ENCODE results near the gene RASSF8. TPM values are rescaled to one million over a fixed set of nuclear protein-coding genes. Genes with fewer than 3 reads are reported as not detected.

Gene RASSF8
- total RNA-seq, 1 donor from 2014 or later: 77.0 TPM

DNA sequence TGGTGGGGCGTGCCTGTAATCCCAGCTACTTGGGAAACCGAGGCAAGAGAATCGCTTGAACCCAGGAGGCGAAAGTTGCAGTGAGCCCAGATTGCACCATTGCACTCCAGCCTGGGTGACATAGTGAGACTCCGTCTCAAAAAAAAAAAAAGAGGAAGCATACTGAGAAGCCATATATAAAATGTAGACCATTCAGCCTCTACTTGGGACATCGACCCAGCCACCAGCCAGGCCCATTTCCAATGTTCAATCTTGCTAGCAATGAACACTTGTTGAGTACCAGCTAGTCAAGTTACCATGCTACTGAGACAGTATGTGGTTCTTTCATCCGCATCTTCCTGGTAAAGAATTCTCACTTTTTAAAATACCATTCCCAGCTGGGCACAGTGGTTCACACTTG lies 33.4 kb upstream of the RASSF8 start:
- H3K9me3 Mint-ChIP-seq: no peaks in the 10 kb centered on the region
- H3K4me3 ChIP-seq: no peak overlapping the region
- no peaks in the 10 kb centered on the region for H3K9me3 ChIP-seq (ENCODE audit: low read depth)
- H3K4me2 ChIP-seq: no peak overlapping the region
- no peaks in the 10 kb centered on the region for H3K79me2 ChIP-seq (ENCODE audit: low read depth)
- no peak overlapping the region for H2AFZ ChIP-seq (replicated peaks)
- no peak overlapping the region for H3K27ac ChIP-seq
- no peaks in the 10 kb centered on the region for H3K36me3 ChIP-seq
- H3K4me3 Mint-ChIP-seq: no peak overlapping the region
- H3K4me1 Mint-ChIP-seq: peaks cover 23% of the 10 kb centered on the region
- H3K27me3 Mint-ChIP-seq (ENCODE audit: insufficient read depth, low read depth): peaks cover 8% of the 10 kb centered on the region
- peaks cover 8% of the 10 kb centered on the region for H3F3A ChIP-seq (ENCODE audit: low read depth)
- H4K20me1 ChIP-seq (ENCODE audit: low read depth): no peaks in the 10 kb centered on the region
- no peaks in the 10 kb centered on the region for H3K27me3 ChIP-seq
- no peak overlapping the region for H3K9ac ChIP-seq
- H3K27ac Mint-ChIP-seq: peak overlapping the region; percentile 38
- H3K4me1 ChIP-seq: peaks cover 14% of the 10 kb centered on the region
- no peak for TF ChIP-seq EZH2phosphoT487 (IDR thresholded peaks at IDR 0.05)
- DNase-seq (ENCODE audit: low spot score): no peak
- H3K36me3 Mint-ChIP-seq: no peaks in the 10 kb centered on the region

DNA sequence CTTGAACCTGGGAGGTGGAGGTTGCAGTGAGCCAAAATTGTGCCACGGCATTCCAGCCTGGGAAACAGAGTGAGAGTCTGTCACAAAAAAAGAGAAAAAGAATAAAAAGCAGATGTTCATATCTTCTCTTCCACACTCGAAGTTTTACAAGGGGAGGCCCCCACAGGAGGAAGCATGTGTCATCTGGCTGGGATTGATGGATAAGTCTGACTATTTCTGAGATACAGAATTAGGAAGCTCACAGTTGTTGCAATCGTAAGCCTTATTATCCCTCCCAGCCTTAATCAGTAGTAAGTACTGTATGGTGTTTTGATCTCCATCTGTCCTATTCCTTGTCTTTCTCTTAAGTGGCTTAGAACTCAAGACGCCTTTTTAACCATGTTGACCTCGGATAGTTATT lies 31.9 kb upstream of the RASSF8 start:
- H3K36me3 ChIP-seq: no peaks in the 10 kb centered on the region
- DNase-seq (ENCODE audit: low spot score): no peak
- peaks cover 14% of the 10 kb centered on the region for H3K4me1 ChIP-seq
- Mint-ChIP-seq H3K27ac (no peak overlapping the region), H3K36me3 (peaks cover 5% of the 10 kb centered on the region), H3K4me1 (peaks cover 26% of the 10 kb centered on the region), H3K4me3 (no peak overlapping the region), H3K27me3 (ENCODE audit: insufficient read depth, low read depth) (peaks cover 8% of the 10 kb centered on the region), H3K9me3 (peaks cover 5% of the 10 kb centered on the region)
- H3K79me2 ChIP-seq (ENCODE audit: low read depth): no peaks in the 10 kb centered on the region
- no peak overlapping the region for H3K9ac ChIP-seq
- H3F3A ChIP-seq (ENCODE audit: low read depth): peaks cover 8% of the 10 kb centered on the region
- no peak overlapping the region for H2AFZ ChIP-seq (replicated peaks)
- no peak overlapping the region for H3K27ac ChIP-seq
- no peak overlapping the region for H3K4me3 ChIP-seq
- no peak for TF ChIP-seq EZH2 (IDR thresholded peaks at IDR 0.05)
- no peak for TF ChIP-seq EZH2phosphoT487 (IDR thresholded peaks at IDR 0.05)
- TF ChIP-seq, protein P1, sequence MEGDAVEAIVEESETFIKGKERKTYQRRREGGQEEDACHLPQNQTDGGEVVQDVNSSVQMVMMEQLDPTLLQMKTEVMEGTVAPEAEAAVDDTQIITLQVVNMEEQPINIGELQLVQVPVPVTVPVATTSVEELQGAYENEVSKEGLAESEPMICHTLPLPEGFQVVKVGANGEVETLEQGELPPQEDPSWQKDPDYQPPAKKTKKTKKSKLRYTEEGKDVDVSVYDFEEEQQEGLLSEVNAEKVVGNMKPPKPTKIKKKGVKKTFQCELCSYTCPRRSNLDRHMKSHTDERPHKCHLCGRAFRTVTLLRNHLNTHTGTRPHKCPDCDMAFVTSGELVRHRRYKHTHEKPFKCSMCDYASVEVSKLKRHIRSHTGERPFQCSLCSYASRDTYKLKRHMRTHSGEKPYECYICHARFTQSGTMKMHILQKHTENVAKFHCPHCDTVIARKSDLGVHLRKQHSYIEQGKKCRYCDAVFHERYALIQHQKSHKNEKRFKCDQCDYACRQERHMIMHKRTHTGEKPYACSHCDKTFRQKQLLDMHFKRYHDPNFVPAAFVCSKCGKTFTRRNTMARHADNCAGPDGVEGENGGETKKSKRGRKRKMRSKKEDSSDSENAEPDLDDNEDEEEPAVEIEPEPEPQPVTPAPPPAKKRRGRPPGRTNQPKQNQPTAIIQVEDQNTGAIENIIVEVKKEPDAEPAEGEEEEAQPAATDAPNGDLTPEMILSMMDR (IDR thresholded peaks at IDR 0.05): no peak
- H4K20me1 ChIP-seq (ENCODE audit: low read depth): no peaks in the 10 kb centered on the region
- H3K27me3 ChIP-seq: no peaks in the 10 kb centered on the region
- no peaks in the 10 kb centered on the region for H3K9me3 ChIP-seq (ENCODE audit: low read depth)
- H3K4me2 ChIP-seq: no peak overlapping the region

GRCh38 chr12:25929142-25929541 lies 29.3 kb upstream of the RASSF8 start:
- no peak for TF ChIP-seq EZH2phosphoT487 (IDR thresholded peaks at IDR 0.05)
- no peak for TF ChIP-seq EZH2 (IDR thresholded peaks at IDR 0.05)
- TF ChIP-seq, protein P1 (IDR thresholded peaks at IDR 0.05): no peak
- Mint-ChIP-seq H3K4me1 (peaks cover 33% of the 10 kb centered on the region), H3K27ac (peak overlapping the region; percentile 73), H3K4me3 (no peak overlapping the region), H3K36me3 (peaks cover 5% of the 10 kb centered on the region), H3K9me3 (peaks cover 5% of the 10 kb centered on the region), H3K27me3 (ENCODE audit: insufficient read depth, low read depth) (peaks cover 8% of the 10 kb centered on the region)
- Histone ChIP-seq H3K4me2 (no peak overlapping the region), H3K4me3 (no peak overlapping the region), H3K9me3 (ENCODE audit: low read depth) (no peaks in the 10 kb centered on the region), H3K27me3 (no peaks in the 10 kb centered on the region), H3K79me2 (ENCODE audit: low read depth) (no peaks in the 10 kb centered on the region), H3K27ac (no peak overlapping the region), H3K36me3 (no peaks in the 10 kb centered on the region), H3F3A (ENCODE audit: low read depth) (peaks cover 4% of the 10 kb centered on the region), H3K4me1 (peaks cover 28% of the 10 kb centered on the region), H2AFZ (replicated peaks) (no peak overlapping the region), H3K9ac (no peak overlapping the region), H4K20me1 (ENCODE audit: low read depth) (no peaks in the 10 kb centered on the region)
- DNase-seq (ENCODE audit: low spot score): no peak

DNA sequence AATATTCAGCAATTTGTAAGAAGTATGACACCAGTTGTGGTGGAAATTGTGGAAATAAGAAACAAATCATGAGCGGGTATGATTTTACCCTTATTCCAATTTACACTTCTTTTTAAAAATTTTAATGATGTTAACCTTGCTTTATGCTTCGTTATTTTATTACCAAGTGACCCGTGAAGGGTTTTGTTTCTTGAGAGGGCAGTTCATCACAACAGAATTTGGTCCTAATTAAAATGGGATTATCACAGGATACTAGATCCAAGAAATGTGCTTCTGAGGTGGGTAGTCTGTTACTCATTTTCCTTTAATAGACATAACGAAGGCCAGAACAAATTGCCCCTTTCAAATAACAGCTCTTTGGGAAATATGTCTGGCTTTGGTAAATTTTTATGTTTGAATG lies 25.5 kb upstream of the RASSF8 start:
- H4K20me1 ChIP-seq (ENCODE audit: low read depth): no peaks in the 10 kb centered on the region
- no peak overlapping the region for H2AFZ ChIP-seq (replicated peaks)
- H3K4me3 Mint-ChIP-seq: no peak overlapping the region
- H3K27me3 Mint-ChIP-seq (ENCODE audit: insufficient read depth, low read depth): peaks cover 5% of the 10 kb centered on the region
- no peak for TF ChIP-seq EZH2 (IDR thresholded peaks at IDR 0.05)
- TF ChIP-seq EZH2phosphoT487 (IDR thresholded peaks at IDR 0.05): no peak
- TF ChIP-seq, protein P1 (IDR thresholded peaks at IDR 0.05): no peak
- no peak overlapping the region for H3K4me3 ChIP-seq
- H3K9me3 Mint-ChIP-seq: peaks cover 5% of the 10 kb centered on the region
- no peaks in the 10 kb centered on the region for H3K27me3 ChIP-seq
- H3K36me3 Mint-ChIP-seq: peaks cover 5% of the 10 kb centered on the region
- H3K36me3 ChIP-seq: no peaks in the 10 kb centered on the region
- peak; percentile 39 for DNase-seq (ENCODE audit: low spot score)
- H3K4me1 ChIP-seq: peaks cover 21% of the 10 kb centered on the region
- no peaks in the 10 kb centered on the region for H3F3A ChIP-seq (ENCODE audit: low read depth)
- H3K27ac ChIP-seq: no peak overlapping the region
- no peaks in the 10 kb centered on the region for H3K9me3 ChIP-seq (ENCODE audit: low read depth)
- H3K27ac Mint-ChIP-seq: no peak overlapping the region
- H3K4me2 ChIP-seq: peak overlapping the region; percentile 43
- no peaks in the 10 kb centered on the region for H3K79me2 ChIP-seq (ENCODE audit: low read depth)
- H3K9ac ChIP-seq: no peak overlapping the region
- peaks cover 47% of the 10 kb centered on the region for H3K4me1 Mint-ChIP-seq
